Loucy (cell line): ENCODE measurements around the gene PKP1.

Source experiments
- H2AFZ ChIP-seq: fragments of 200-600 bp; sonication (generic); 2 replicates; pipeline ENCODE4 v1.6.0; 2016; ENCODE audit warnings: antibody characterized with exemption, mild to moderate bottlenecking, low read length, moderate library complexity
- H3F3A ChIP-seq: fragments of 200-600 bp; 2 replicates; pipeline ENCODE4 v1.6.0; 2016; ENCODE audit warnings: antibody characterized with exemption, low read depth, mild to moderate bottlenecking
- H3K27me3 ChIP-seq: fragments of 200-600 bp; sonication (generic); 2 replicates; pipeline ENCODE4 v1.6.1; 2014; ENCODE audit warnings: low read length, mild to moderate bottlenecking; ENCODE audit not compliant: insufficient read depth, poor library complexity, severe bottlenecking
- H3K36me3 ChIP-seq: fragments of 200-600 bp; sonication (generic); 2 replicates; pipeline ENCODE4 v1.6.1; 2016; ENCODE audit warnings: low read length; ENCODE audit not compliant: insufficient read depth
- H3K4me1 ChIP-seq: fragments of 200-600 bp; sonication (generic); 2 replicates; pipeline ENCODE4 v1.5.1; 2014; ENCODE audit warnings: low read length, mild to moderate bottlenecking; ENCODE audit not compliant: insufficient read depth, poor library complexity, severe bottlenecking
- H3K4me2 ChIP-seq: fragments of 200-600 bp; sonication (generic); 2 replicates; pipeline ENCODE4 v1.6.0; 2014; ENCODE audit warnings: antibody characterized with exemption, low read length, low read depth, mild to moderate bottlenecking; ENCODE audit not compliant: poor library complexity, severe bottlenecking
- H3K4me3 ChIP-seq: fragments of 200-600 bp; sonication (generic); 2 replicates; pipeline ENCODE4 v1.5.1; 2014; ENCODE audit warnings: low read length, mild to moderate bottlenecking, mixed read lengths; ENCODE audit not compliant: poor library complexity, severe bottlenecking
- H3K79me2 ChIP-seq: fragments of 200-600 bp; sonication (generic); 2 replicates; pipeline ENCODE4 v1.6.1; 2014; ENCODE audit warnings: low read length; ENCODE audit not compliant: insufficient read depth
- H3K9ac ChIP-seq: fragments of 200-600 bp; sonication (generic); 2 replicates; pipeline ENCODE4 v1.6.0; 2014; ENCODE audit warnings: mild to moderate bottlenecking, low read depth, low read length, moderate library complexity; ENCODE audit not compliant: poor library complexity, severe bottlenecking
- H3K9me2 ChIP-seq: fragments of 200-600 bp; sonication (generic); replicated peaks from 2 replicates; pipeline ENCODE4 v1.6.1; 2016; ENCODE audit warnings: low read depth, low read length, mixed read lengths
- H3K9me3 ChIP-seq: fragments of 200-600 bp; sonication (generic); 2 replicates; pipeline ENCODE4 v1.6.1; 2014; ENCODE audit warnings: mild to moderate bottlenecking, antibody characterized with exemption, low read length, low read depth; ENCODE audit not compliant: insufficient read depth
- H4K20me1 ChIP-seq: fragments of 200-600 bp; sonication (generic); 2 replicates; pipeline ENCODE4 v1.6.0; 2014; ENCODE audit warnings: antibody characterized with exemption, low read length, mild to moderate bottlenecking; ENCODE audit not compliant: insufficient read depth, poor library complexity, severe bottlenecking
- EZH2phosphoT487 ChIP-seq: fragments of 200-600 bp; IDR thresholded peaks from 2 replicates; pipeline ENCODE4 v1.6.1; 2018; ENCODE audit warnings: antibody characterized with exemption, mild to moderate bottlenecking, moderate library complexity, borderline replicate concordance
- TF ChIP-seq, protein P1 (sequence below): fragments of 200-600 bp; sonication (generic); conservative IDR thresholded peaks from 2 replicates; pipeline ENCODE4 v1.5.1; 2014; ENCODE audit warnings: mild to moderate bottlenecking, antibody characterized with exemption, low read length

The PKP1 gene

DNA sequence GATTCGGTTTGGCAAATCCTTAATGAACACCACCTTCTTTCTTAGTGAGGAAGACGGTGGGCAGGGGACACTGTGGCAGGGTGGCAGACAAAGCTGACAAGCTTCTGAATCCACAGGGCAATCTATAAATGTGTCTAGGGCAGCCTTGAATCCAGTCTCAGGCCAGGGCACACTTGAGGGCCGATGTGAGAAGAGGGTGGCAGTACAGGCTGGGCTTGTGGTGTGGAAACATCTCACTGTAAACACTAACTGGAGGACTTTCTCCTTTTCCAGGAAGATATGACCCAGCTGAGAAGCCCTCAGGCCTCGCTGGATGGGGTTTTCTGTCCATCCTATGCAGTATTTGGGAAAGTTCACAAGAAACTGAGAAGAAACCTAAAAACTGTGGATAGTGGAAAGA, 46.5 kb downstream of the PKP1 start:
- H3K79me2 ChIP-seq, result no peaks in the 10 kb centered on the region
- H3K4me3 ChIP-seq, result no peak overlapping the region
- no peak overlapping the region for H2AFZ ChIP-seq
- no peak overlapping the region for H3K4me2 ChIP-seq
- H3F3A ChIP-seq, result no peaks in the 10 kb centered on the region
- H3K27me3 ChIP-seq, result no peaks in the 10 kb centered on the region
- no peaks in the 10 kb centered on the region for H3K9me2 ChIP-seq
- TF ChIP-seq EZH2phosphoT487, result no peak
- TF ChIP-seq, protein P1, sequence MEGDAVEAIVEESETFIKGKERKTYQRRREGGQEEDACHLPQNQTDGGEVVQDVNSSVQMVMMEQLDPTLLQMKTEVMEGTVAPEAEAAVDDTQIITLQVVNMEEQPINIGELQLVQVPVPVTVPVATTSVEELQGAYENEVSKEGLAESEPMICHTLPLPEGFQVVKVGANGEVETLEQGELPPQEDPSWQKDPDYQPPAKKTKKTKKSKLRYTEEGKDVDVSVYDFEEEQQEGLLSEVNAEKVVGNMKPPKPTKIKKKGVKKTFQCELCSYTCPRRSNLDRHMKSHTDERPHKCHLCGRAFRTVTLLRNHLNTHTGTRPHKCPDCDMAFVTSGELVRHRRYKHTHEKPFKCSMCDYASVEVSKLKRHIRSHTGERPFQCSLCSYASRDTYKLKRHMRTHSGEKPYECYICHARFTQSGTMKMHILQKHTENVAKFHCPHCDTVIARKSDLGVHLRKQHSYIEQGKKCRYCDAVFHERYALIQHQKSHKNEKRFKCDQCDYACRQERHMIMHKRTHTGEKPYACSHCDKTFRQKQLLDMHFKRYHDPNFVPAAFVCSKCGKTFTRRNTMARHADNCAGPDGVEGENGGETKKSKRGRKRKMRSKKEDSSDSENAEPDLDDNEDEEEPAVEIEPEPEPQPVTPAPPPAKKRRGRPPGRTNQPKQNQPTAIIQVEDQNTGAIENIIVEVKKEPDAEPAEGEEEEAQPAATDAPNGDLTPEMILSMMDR, result no peak
- no peaks in the 10 kb centered on the region for H4K20me1 ChIP-seq
- no peaks in the 10 kb centered on the region for H3K36me3 ChIP-seq
- no peak overlapping the region for H3K9ac ChIP-seq
- no peaks in the 10 kb centered on the region for H3K4me1 ChIP-seq
- no peaks in the 10 kb centered on the region for H3K9me3 ChIP-seq

DNA sequence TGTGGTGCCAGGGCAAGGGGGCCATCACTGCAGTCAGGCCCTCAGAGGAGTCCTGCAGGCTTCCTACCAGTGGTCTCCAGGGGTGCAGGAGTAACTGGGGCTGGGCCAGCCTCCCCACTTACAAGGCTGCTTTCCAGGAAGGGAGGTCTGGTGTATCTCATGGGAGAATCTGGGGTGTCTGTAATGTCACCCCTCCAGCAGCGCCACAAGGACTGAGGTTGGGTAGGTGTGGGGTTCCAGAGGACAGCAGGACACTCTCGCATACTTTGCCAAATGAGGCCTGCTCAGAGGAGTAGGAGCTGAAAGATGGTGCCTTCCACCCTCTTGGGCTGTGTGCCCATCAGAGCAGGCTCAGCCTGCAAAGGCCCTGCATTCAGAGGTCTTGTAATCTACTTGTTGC, 47.2 kb downstream of the PKP1 start:
- no peak overlapping the region for H2AFZ ChIP-seq
- no peaks in the 10 kb centered on the region for H3K27me3 ChIP-seq
- H3K9ac ChIP-seq, result no peak overlapping the region
- H3K4me1 ChIP-seq, result no peaks in the 10 kb centered on the region
- no peaks in the 10 kb centered on the region for H4K20me1 ChIP-seq
- TF ChIP-seq, protein P1, result no peak
- no peak for TF ChIP-seq EZH2phosphoT487
- no peaks in the 10 kb centered on the region for H3K9me2 ChIP-seq
- no peaks in the 10 kb centered on the region for H3F3A ChIP-seq
- no peak overlapping the region for H3K4me2 ChIP-seq
- no peak overlapping the region for H3K4me3 ChIP-seq
- H3K79me2 ChIP-seq, result no peaks in the 10 kb centered on the region
- H3K36me3 ChIP-seq, result no peaks in the 10 kb centered on the region
- no peaks in the 10 kb centered on the region for H3K9me3 ChIP-seq

DNA sequence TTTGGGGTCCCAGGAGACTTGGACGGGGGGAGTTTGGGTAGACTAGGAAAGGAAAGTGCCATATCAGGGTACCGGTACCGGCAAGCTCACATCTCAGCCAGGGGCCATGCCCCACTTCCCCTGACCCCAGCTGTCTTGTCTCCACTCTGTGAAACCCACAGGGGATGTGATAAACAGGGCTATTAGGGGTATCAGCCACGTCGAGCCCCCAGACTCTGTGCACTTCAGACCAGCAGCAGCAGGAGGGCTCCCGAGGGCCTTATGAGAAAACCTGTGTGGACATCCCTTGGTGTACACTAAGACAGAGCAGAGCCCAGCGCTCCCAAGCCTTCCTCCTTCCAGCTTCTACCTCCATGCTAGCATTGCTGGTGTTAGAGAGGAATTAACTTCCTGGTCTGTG, 47.9 kb downstream of the PKP1 start:
- no peak for TF ChIP-seq EZH2phosphoT487
- TF ChIP-seq, protein P1, result no peak
- no peaks in the 10 kb centered on the region for H3K27me3 ChIP-seq
- no peaks in the 10 kb centered on the region for H4K20me1 ChIP-seq
- H3K4me3 ChIP-seq, result no peak overlapping the region
- H3K36me3 ChIP-seq, result no peaks in the 10 kb centered on the region
- H3K4me2 ChIP-seq, result no peak overlapping the region
- no peak overlapping the region for H2AFZ ChIP-seq
- no peaks in the 10 kb centered on the region for H3F3A ChIP-seq
- H3K9me3 ChIP-seq, result no peaks in the 10 kb centered on the region
- H3K4me1 ChIP-seq, result no peaks in the 10 kb centered on the region
- no peaks in the 10 kb centered on the region for H3K79me2 ChIP-seq
- H3K9ac ChIP-seq, result no peak overlapping the region
- H3K9me2 ChIP-seq, result no peaks in the 10 kb centered on the region
